GM18508 (cell line): Measurements from ENCODE around the gene CA5A.

Source experiments
- ATAC-seq: cut with Tn5 transposase; IDR thresholded peaks from one replicate; pipeline ENCODE4 v1.9.1; 2021; ENCODE audit warnings: moderate number of reproducible peaks; ENCODE audit not compliant: insufficient read depth, unreplicated experiment

CA5A gene

GRCh38 chr16:87842209-87842869 lies 94.0 kb downstream of the CA5A start:
- ATAC-seq, result no peak

- ATAC-seq, result no peak
Measured at GRCh38 chr16:87841340-87842208, 94.8 kb downstream of the CA5A start.

GRCh38 chr16:87840271-87840978 lies 95.9 kb downstream of the CA5A start:
- ATAC-seq, result no peak

GRCh38 chr16:87839542-87840270 lies 96.6 kb downstream of the CA5A start:
- no peak for ATAC-seq

DNA sequence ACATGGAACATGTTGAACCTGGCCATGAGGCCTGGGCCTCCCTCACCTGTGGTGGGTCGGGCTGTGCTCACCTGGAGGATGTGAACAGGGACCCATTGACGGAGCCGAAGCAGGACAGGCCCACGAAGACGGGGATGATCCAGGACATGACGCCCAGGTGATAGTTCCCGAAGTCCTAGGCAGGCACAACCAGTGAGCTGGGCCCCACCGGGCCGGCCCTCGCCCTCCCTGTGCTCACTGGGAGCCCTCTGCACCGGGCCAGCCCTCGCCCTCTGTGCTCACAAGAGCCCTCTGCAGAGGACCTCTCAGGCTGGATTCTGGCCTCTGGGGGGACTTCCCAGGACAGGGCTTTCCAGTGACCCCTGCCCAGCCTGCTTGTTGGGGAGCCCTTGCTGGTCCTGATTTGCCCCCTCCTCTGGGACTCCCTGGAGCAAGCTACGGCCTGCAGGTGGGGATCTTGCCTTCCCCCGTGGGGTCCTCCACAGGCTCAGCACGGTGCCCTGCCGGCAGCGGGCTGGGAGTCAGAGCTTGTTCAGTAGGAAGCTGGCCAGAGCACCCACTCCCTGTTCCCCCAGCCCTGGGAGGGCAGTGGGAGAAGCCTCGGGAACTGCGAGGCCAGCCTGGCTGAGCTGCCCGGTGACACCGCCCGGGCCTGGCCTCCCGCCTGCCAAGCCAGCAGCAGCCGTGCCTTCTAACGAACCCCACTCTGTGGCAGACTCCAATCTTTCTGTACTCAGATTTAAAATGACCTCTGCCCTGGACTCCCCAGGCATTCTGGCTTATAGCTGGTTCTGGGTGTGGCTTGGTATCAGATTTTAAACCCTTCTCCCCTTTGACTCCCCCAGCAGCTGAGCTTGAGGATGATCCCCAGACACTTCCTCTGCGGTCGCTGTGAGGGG lies 97.4 kb downstream of the CA5A start:
- ATAC-seq, result no peak
